HG03378 (cell line): Measurements from ENCODE around the gene LETM1.
"Not testable (repeated sequence)": the region's sequence is repeated elsewhere in the genome, so short reads cannot be mapped to it uniquely, and the experiment has no call there.

Experiments
- ATAC-seq: cut with Tn5 transposase; IDR thresholded peaks from one replicate; pipeline ENCODE4 v1.9.1; 2021; ENCODE audit warnings: mild to moderate bottlenecking, moderate library complexity; ENCODE audit not compliant: unreplicated experiment

LETM1 gene

DNA sequence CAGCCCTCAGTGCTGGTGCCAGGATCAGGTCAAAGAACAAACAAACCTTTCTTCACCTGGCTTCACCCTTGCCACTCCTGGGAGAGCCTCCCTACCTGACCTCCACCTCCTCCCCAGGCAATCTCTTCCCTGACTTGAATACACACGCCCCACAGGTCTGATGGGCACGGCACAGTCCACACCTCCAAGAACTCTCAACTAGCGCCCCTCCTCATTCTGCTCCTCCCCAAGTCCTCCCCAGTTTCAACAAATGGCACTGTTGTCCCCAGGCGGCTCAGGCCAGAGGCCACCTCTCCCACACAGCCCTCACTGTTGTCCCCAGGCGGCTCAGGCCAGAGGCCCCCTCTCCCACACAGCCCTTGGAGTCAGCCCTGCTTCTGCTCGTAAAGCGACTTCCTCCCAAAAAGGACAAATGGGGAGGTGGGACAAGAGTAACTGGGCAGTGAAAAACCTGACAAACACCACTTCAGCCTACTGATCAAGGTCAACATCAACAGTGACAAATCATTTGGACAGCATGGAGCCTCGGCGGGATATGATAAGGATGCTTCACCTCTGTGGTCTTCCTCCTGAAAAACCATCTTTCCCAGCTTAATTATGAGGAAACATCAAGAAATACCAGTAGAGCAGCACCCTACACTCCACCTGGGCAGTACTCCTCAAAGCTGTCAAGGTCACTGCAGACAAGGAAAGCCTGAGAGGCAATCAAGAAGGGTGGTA is 2.9 kb downstream of the LETM1 start:
- no peak for ATAC-seq

- no peak for ATAC-seq
These were observed 4.2 kb downstream of the LETM1 start for GRCh38 chr4:1851575-1852410.

DNA sequence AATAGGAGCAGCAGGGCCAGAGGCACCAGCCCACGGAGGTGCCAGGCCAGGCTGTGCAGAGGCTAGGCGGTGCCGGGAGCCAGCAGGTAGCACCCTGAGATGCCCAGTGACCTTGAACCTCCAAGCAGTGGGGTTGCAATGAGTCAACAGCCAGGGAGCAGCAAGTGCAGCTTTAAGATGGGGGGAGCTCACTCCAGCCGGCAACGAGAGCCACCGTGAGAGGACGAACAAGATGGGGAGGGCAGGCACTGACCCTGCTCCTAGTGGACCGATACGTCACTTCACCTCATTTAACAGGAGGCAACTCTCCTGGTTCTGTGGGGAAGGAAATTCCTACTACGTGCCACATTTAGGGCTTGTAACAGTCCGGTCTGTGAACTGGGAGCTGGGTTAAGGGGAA is 4.8 kb downstream of the LETM1 start:
- no peak for ATAC-seq

DNA sequence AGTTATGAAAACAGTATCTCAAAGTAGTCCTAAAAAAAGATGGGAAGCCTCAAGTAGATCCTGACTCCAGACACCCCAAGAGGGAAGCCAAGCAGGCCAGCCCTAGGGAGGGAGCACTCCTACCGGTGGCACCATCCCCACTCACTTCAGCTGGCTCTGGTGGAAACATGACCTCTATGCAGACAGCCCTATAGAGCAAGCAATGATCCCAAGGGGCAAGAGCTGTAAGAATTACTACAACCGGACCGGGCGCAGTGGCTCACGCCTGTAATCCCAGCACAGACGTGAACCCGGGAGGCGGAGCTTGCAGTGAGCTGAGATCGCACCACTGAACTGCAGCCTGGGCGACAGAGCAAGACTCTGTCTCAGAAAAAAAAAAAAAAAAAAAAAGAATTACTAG is 5.7 kb downstream of the LETM1 start:
- ATAC-seq = no peak

- no peak for ATAC-seq
These were observed 9.4 kb downstream of the LETM1 start for GRCh38 chr4:1846580-1846979.

- not testable (repeated sequence) for ATAC-seq
These were observed 11.3 kb downstream of the LETM1 start for GRCh38 chr4:1844618-1845017.

DNA sequence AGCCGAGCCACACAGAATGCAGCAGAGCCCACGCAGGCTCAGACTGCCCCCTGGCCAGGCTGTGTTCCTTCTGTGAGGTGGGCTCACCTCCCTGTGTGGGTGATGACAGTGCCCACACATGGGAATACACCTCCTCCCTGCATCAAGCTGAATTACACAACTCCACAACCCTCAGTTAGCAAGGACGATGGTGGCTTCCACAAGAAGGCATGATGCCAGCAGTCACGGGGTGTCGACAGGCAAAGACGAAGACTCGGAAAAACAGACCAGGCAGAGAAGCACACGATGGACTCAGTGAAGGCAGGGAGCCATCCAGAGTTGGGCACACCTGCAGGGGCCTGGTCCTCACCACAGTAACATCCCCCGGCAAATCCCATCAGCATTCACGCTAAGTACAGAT is 12.1 kb downstream of the LETM1 start:
- no peak for ATAC-seq

DNA sequence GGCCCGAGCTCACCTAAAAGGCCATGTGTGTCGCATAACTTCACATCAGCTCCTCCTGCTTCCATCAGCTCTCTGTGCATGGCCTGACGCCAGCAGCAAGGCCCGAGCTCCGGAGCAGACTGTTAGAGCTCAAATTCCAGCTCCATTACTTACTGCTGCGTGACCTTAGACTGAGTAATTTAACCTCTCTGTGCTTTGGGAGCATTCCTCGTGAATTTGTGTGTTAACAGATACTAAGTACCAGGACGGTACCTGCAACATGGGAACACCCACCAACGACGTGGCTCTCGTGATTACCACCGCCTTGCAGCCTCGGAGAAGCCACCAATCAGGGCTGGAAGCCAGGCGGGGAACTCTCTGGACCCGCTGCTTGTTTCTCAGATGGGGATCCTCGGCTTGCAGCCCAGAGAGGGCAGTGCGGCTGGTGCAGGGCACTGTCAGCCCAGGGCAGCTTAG is 12.9 kb downstream of the LETM1 start:
- no peak for ATAC-seq

GRCh38 chr4:1842339-1842895 is 13.5 kb downstream of the LETM1 start:
- no peak for ATAC-seq

DNA sequence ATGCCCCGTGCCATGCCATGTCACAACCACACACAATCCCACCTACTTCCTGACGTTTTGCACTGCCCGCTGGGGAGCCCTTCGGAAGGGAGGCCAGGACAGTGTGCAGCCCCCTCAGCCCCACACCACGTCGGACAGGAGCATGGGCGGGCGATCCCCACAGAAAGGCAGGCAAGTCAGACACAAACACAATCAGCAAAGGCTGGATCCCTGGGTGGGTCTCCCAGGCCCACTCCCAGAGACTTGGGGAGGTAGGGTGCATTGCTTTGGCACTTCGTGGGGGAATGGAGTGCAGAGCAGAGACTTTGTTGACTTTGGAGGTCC is 14.1 kb downstream of the LETM1 start:
- ATAC-seq = no peak

DNA sequence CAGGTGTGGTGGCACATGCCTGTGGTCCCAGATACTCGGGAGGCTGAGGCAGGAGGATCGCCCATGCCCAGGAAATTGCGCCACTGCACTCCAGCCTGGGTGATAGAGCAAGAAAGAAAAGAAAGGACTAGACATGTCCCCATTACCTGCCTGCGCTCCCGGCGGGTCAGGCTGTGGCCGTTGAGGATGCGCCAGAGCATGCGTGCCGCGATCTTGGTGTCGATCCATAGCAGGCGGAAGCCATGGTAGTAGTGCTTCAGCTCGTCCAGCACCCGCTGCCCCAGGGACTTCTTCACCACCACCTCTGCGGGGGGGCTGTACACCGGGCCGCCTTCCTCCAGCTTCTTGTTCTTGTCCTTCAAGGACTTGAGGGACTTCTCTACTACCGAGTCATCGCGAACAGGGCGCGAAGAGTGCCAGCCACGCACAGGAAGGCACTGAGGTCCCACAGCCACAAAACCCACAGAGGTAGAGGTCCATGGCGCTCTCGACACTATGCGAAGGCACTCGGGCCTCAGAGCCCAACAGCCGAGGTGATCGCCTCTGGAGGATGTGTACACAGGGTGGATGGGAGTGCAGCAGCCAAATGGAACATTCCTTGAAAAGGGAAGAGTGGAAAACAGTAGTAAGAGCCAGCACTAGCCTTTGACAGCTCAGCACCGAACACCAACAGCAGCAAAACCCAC is 14.6 kb downstream of the LETM1 start:
- no peak for ATAC-seq

- ATAC-seq = no peak
These were observed 16.7 kb downstream of the LETM1 start for GRCh38 chr4:1839282-1839681.

DNA sequence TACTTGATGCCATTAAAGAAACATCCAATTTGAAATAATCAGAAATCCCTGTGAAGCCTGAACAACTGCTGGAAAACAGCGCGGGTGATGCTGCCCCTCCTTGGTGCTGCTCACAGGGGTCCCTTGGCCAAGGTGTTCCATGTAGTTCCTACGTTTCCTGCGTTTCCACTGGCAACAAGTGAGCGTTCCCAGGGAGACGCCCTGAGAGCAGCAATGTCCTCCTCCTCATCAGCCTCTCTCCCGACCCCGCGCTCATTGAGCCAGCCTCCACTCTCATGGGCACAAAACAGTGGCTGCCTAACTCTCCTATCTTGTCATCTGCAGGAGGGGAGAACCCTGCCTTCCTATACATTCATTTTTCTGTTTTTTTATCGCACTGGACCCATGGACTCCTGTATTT is 18.9 kb downstream of the LETM1 start:
- no peak for ATAC-seq

DNA sequence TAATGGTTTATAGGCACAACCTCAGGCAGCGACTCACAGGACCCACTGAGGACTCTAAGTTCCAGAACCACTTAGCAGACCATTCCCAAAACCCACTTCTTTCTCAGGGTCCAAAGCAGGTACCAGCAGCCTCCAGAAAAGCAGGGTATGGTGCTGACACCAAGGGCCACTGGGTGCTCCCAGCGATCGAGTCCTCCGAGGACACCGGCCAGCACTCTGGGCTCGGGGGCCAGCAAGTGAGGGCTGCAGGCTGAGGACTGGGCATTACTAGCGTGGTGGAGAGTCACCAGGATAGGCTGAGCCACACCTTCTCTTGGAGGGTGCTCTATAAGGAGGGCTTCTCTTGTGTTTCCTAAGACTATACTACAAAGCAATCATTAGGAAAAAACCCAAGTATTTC is 19.3 kb downstream of the LETM1 start:
- no peak for ATAC-seq

- not testable (repeated sequence) for ATAC-seq
These were observed 20.1 kb downstream of the LETM1 start for GRCh38 chr4:1835836-1836235.

DNA sequence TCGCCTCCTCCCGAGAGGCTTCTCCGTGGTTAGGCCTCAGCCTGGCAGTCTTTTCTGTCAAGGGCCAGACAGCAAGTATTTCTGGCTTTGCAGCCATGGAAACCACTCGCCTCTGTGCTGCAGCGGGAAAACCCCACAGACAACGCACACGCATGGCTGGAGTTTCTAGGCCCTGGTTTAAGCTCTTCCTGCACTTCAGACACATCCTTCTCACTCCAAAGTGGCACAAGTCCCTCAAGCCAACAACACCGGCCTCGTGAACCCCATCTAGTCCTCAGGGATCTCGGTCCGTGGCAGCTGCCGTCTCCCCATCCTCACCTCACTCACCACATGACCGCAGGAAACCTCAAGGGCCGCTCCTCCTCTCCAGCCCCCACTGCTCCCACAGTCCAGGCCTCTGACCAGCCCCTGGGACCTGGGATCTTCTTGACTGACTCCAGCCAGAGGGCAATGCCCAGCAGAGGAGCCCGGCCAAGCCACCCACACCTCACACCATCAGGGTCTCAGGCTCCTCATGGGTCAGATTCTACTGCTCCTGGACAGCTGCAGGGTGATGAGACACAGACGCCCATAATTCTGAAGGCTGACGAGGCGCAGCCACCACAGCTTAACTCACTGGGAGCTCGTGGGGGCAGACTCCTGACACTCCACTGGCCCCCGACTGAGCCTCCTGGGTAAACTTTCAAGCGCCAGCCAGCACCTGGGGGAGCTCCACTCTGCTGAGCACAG is 21.7 kb downstream of the LETM1 start:
- no peak for ATAC-seq

GRCh38 chr4:1833307-1834046 is 22.5 kb downstream of the LETM1 start:
- no peak for ATAC-seq

- no peak for ATAC-seq
These were observed 23.3 kb downstream of the LETM1 start for GRCh38 chr4:1832690-1833089.

- no peak for ATAC-seq
These were observed 24.6 kb downstream of the LETM1 start for GRCh38 chr4:1831331-1831730.

- ATAC-seq = no peak
These were observed 25.2 kb downstream of the LETM1 start for GRCh38 chr4:1830642-1831228.
